ENCODE measurements around the gene SYT15.

The SYT15 gene

GRCh38 chr10:46534828-46535524 is 44.0 kb upstream of the SYT15 start:
- Histone ChIP-seq H3K4me1 (ENCODE audit: insufficient read depth, low read length, poor library complexity, severe bottlenecking) (no peaks in the 10 kb centered on the region), H3K79me2 (ENCODE audit: insufficient read depth, low read length) (no peaks in the 10 kb centered on the region), H2AFZ (ENCODE audit: low read length) (no peak overlapping the region), H3K9me3 (ENCODE audit: insufficient read depth, low read depth, low read length) (no peaks in the 10 kb centered on the region), H4K20me1 (ENCODE audit: insufficient read depth, low read length, poor library complexity, severe bottlenecking) (no peaks in the 10 kb centered on the region), H3K36me3 (ENCODE audit: insufficient read depth, low read length) (no peaks in the 10 kb centered on the region), H3K27me3 (ENCODE audit: insufficient read depth, low read length, poor library complexity, severe bottlenecking) (no peaks in the 10 kb centered on the region), H3K4me2 (ENCODE audit: low read depth, low read length, poor library complexity, severe bottlenecking) (no peak overlapping the region), H3K9ac (ENCODE audit: low read depth, low read length, poor library complexity, severe bottlenecking) (no peak overlapping the region), H3F3A (ENCODE audit: low read depth) (no peaks in the 10 kb centered on the region), H3K9me2 (replicated peaks; ENCODE audit: low read depth, low read length) (no peaks in the 10 kb centered on the region), H3K4me3 (ENCODE audit: low read length, poor library complexity, severe bottlenecking) (no peak overlapping the region)
- TF ChIP-seq CTCF (conservative IDR thresholded peaks at IDR 0.05; ENCODE audit: low read length), result no peak

DNA sequence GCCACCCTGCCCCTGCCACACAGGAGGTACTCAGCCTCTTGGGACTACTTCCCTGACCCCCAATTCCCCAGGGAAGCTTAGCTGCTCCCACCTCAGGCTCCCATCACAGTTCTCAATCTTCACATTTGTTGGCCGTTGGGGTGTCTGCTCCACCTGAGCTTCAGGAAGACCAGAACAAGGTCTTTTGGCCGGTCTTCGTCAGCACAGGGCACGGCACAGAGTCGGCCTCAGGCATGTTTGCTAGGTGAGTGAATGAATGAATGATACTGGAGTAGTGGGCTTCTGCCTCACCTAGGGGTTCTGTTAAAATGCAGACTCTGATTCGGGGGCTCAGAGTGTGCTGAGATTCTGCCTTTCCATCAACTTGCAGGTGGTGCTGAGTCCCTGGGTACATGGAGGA is 42.8 kb upstream of the SYT15 start:
- no peaks in the 10 kb centered on the region for H3F3A ChIP-seq (ENCODE audit: low read depth)

DNA sequence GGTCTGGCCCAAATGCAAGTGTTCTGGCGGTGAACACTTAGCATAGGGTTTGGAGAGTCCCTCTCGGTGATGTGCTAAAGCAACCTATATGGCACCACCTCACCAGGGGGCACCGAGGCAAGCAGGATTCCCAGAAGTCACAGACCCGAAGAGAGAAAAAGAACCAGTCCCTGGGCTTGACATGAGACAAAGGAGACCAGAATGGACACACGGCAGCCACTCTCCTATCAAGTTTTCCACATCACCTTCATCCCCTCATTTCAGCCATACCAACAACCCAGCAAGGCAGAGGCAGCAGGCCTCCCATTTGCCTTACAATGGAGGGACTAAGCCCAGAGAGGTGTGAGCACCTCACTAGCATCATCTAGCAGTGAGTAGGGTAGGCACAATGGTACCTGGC is 42.1 kb upstream of the SYT15 start:
- no peak for TF ChIP-seq EZH2phosphoT487 (IDR thresholded peaks at IDR 0.05; ENCODE audit: borderline replicate concordance)
- no peak for TF ChIP-seq CTCF (conservative IDR thresholded peaks at IDR 0.05; ENCODE audit: low read length)
- no peaks in the 10 kb centered on the region for H3K79me2 ChIP-seq (ENCODE audit: insufficient read depth, low read length)
- H3K9me3 ChIP-seq (ENCODE audit: insufficient read depth, low read depth, low read length), result no peaks in the 10 kb centered on the region
- no peak overlapping the region for H3K4me2 ChIP-seq (ENCODE audit: low read depth, low read length, poor library complexity, severe bottlenecking)
- no peak overlapping the region for H3K9ac ChIP-seq (ENCODE audit: low read depth, low read length, poor library complexity, severe bottlenecking)
- H3K27me3 ChIP-seq (ENCODE audit: insufficient read depth, low read length, poor library complexity, severe bottlenecking), result no peaks in the 10 kb centered on the region
- H3F3A ChIP-seq (ENCODE audit: low read depth), result no peaks in the 10 kb centered on the region
- no peaks in the 10 kb centered on the region for H3K36me3 ChIP-seq (ENCODE audit: insufficient read depth, low read length)
- H4K20me1 ChIP-seq (ENCODE audit: insufficient read depth, low read length, poor library complexity, severe bottlenecking), result no peaks in the 10 kb centered on the region
- H3K4me3 ChIP-seq (ENCODE audit: low read length, poor library complexity, severe bottlenecking), result no peak overlapping the region
- H2AFZ ChIP-seq (ENCODE audit: low read length), result no peak overlapping the region
- no peaks in the 10 kb centered on the region for H3K4me1 ChIP-seq (ENCODE audit: insufficient read depth, low read length, poor library complexity, severe bottlenecking)
- no peaks in the 10 kb centered on the region for H3K9me2 ChIP-seq (replicated peaks; ENCODE audit: low read depth, low read length)

More for the DNA sequence above, 42.8 kb upstream of the SYT15 start:
- Histone ChIP-seq H3K9me3 (ENCODE audit: insufficient read depth, low read depth, low read length) (no peaks in the 10 kb centered on the region), H3K36me3 (ENCODE audit: insufficient read depth, low read length) (no peaks in the 10 kb centered on the region), H3K27me3 (ENCODE audit: insufficient read depth, low read length, poor library complexity, severe bottlenecking) (no peaks in the 10 kb centered on the region), H3K79me2 (ENCODE audit: insufficient read depth, low read length) (no peaks in the 10 kb centered on the region), H4K20me1 (ENCODE audit: insufficient read depth, low read length, poor library complexity, severe bottlenecking) (no peaks in the 10 kb centered on the region), H3K4me2 (ENCODE audit: low read depth, low read length, poor library complexity, severe bottlenecking) (no peak overlapping the region), H2AFZ (ENCODE audit: low read length) (no peak overlapping the region), H3K4me1 (ENCODE audit: insufficient read depth, low read length, poor library complexity, severe bottlenecking) (no peaks in the 10 kb centered on the region), H3K9ac (ENCODE audit: low read depth, low read length, poor library complexity, severe bottlenecking) (no peak overlapping the region), H3K9me2 (replicated peaks; ENCODE audit: low read depth, low read length) (no peaks in the 10 kb centered on the region), H3K4me3 (ENCODE audit: low read length, poor library complexity, severe bottlenecking) (no peak overlapping the region)
- TF ChIP-seq EZH2phosphoT487 (IDR thresholded peaks at IDR 0.05; ENCODE audit: borderline replicate concordance) (no peak), CTCF (conservative IDR thresholded peaks at IDR 0.05; ENCODE audit: low read length) (no peak)
